K562 (cell line): Measurements from ENCODE around the gene ZNF107. TPM values are rescaled to one million over a fixed set of nuclear protein-coding genes. Genes with fewer than 3 reads are reported as not detected.

Experiments
- CLOCK ChIP-seq: fragments of 250-450 bp; sonication (Bioruptor Pico); IDR thresholded peaks from 2 replicates; pipeline ENCODE4 v1.4.0; 2020; ENCODE audit warnings: mild to moderate bottlenecking, moderate library complexity, borderline replicate concordance
- MLLT1 ChIP-seq, 2 experiments: fragments of 450-650 bp; IDR thresholded peaks; 2 replicates each; pipeline ENCODE4 v1.6.1; 2016
- NONO ChIP-seq, 2 experiments: fragments of 200-400 bp in 1 of 2; fragments of 450-650 bp in 1 of 2; formaldehyde crosslinking in 1 of 2; IDR thresholded peaks; 2 replicates each; pipeline ENCODE4 v1.6.1; 2017; ENCODE audit warnings: low read depth in 2 of 2, mild to moderate bottlenecking in 2 of 2, moderate library complexity in 2 of 2, low read length in 1 of 2
- SFPQ ChIP-seq: fragments of 200-400 bp; formaldehyde crosslinking; IDR thresholded peaks from 2 replicates; pipeline ENCODE4 v1.6.1; 2017; ENCODE audit warnings: mild to moderate bottlenecking, low read depth, low read length, moderate library complexity
- TRIM25 ChIP-seq: fragments of 450-650 bp; IDR thresholded peaks from 2 replicates; pipeline ENCODE4 v1.7.0; 2016; ENCODE audit warnings: borderline replicate concordance
- ZNF318 ChIP-seq, 2 experiments: fragments of 450-650 bp; IDR thresholded peaks; 2 replicates each; pipeline ENCODE4 v1.6.1; 2016; ENCODE audit warnings: mild to moderate bottlenecking in 2 of 2, borderline replicate concordance in 1 of 2, low read depth in 1 of 2, moderate library complexity in 1 of 2
- ZNF589 ChIP-seq: fragments of 200-800 bp; sonication (Bioruptor generic); IDR thresholded peaks from 2 replicates; pipeline ENCODE4 v1.6.1; 2016; ENCODE audit warnings: low read depth, missing genetic modification characterization, missing compliant biosample characterization
- ZNF695 ChIP-seq: fragments of 450-650 bp; formaldehyde crosslinking; IDR thresholded peaks from 2 replicates; pipeline ENCODE4 v1.4.0; 2020; ENCODE audit warnings: mild to moderate bottlenecking, moderate library complexity
- polyA plus RNA-seq, 8 experiments: library from polyadenylated mRNA; depleted of rRNA in 4 of 8; stranded (reverse) in 5 of 8; unstranded in 3 of 8; fragments of >200 nt; fragmentation: Nextera tagmentation in 2 of 8; fragmentation: Illumina TruSeq in 1 of 8; extraction: Ambion mirVana in 2 of 8; extraction: Trizol in 1 of 8; gene quantifications; 2 replicates each; pipeline versions ENCODE4 v1.2.1 to v1.2.3, GENCODE V29; 2011 to 2014; ENCODE audit warnings: inconsistent platforms in 1 of 8, missing spikeins in 1 of 8
- total RNA-seq, 7 experiments: library from RNA; depleted of rRNA in 6 of 7; stranded (reverse); fragments of >200 nt in 6 of 7; fragmentation: Illumina TruSeq in 2 of 7; extraction: Trizol in 2 of 7; gene quantifications; 2 replicates each; pipeline versions ENCODE4 v1.2.1 to v1.2.3, GENCODE V29; 2011 to 2021; ENCODE audit warnings: low replicate concordance in 1 of 7

ZNF107 gene
- total and polyA plus RNA-seq, 9 of the 15 experiments (the other 6 are each of a cell fraction or from before 2014, with no cell fraction given): 2.4 to 14.2 (median 7.9) TPM

GRCh38 chr7:64665980-64666662 is at the start of gene ZNF107 (continued):
- TF ChIP-seq ZNF318 (IDR thresholded peaks at IDR 0.05; ENCODE audit: borderline replicate concordance in 1 of 2, low read depth in 1 of 2): no peak
- no peak for TF ChIP-seq ZNF589 (CRISPR knock-in tag)
- TF ChIP-seq MLLT1 (IDR thresholded peaks at IDR 0.05): no peak
- TF ChIP-seq CLOCK (CRISPR knock-in tag): no peak
- TF ChIP-seq SFPQ: no peak
- TF ChIP-seq NONO (IDR thresholded peaks at IDR 0.05; ENCODE audit: low read depth in 2 of 2, low read length in 1 of 2): no peak
- no peak for TF ChIP-seq TRIM25
- no peak for TF ChIP-seq ZNF695
